IPS DF 4.7 (cell line): ENCODE results near the gene R3HDM2.

Experiments
- DNase-seq: peaks from one replicate; pipeline ENCODE4 v3.0.0-alpha.2; 2013; ENCODE audit warnings: low spot score; ENCODE audit errors: extremely low read depth

R3HDM2 gene

GRCh38 chr12:57219205-57219992 lies 211.4 kb downstream of the R3HDM2 start:
- DNase-seq = no peak

- DNase-seq = no peak
Observed at GRCh38 chr12:57218030-57218853, 212.6 kb downstream of the R3HDM2 start.

- DNase-seq = no peak
Observed at GRCh38 chr12:57216921-57217879, 213.6 kb downstream of the R3HDM2 start.

GRCh38 chr12:57216014-57216911 lies 214.6 kb downstream of the R3HDM2 start, which contains the start of gene NXPH4:
Gene NXPH4 (plus strand): TSS chr12:57216794. CDS start chr12:57216970, 176 bp downstream.
- no peak for DNase-seq

GRCh38 chr12:57215668-57216013 lies 215.2 kb downstream of the R3HDM2 start:
- no peak for DNase-seq

- DNase-seq = no peak
Observed at GRCh38 chr12:57215065-57215464, 215.8 kb downstream of the R3HDM2 start.

- DNase-seq = no peak
Observed at GRCh38 chr12:57214398-57214781, 216.5 kb downstream of the R3HDM2 start.

- no peak for DNase-seq
Observed at GRCh38 chr12:57213763-57214397, 217.0 kb downstream of the R3HDM2 start.

- DNase-seq = no peak
Observed at GRCh38 chr12:57213058-57213715, 217.7 kb downstream of the R3HDM2 start.

- DNase-seq = no peak
Observed at GRCh38 chr12:57212701-57213057, 218.2 kb downstream of the R3HDM2 start.

GRCh38 chr12:57211791-57212700 lies 218.8 kb downstream of the R3HDM2 start:
- DNase-seq = no peak

- DNase-seq = no peak
Observed at GRCh38 chr12:57210926-57211692, 219.7 kb downstream of the R3HDM2 start.

- no peak for DNase-seq
Observed at GRCh38 chr12:57210461-57210860, 220.4 kb downstream of the R3HDM2 start.

- DNase-seq = no peak
Observed at GRCh38 chr12:57209916-57210315, 220.9 kb downstream of the R3HDM2 start.

- DNase-seq = no peak
Observed at GRCh38 chr12:57208631-57209282, 222.1 kb downstream of the R3HDM2 start.

- DNase-seq = no peak
Observed at GRCh38 chr12:57207731-57208630, 222.9 kb downstream of the R3HDM2 start.
